NCI-H2107 treated with DMSO at 0.1 percent for 48 hours (cell line): ENCODE measurements around the gene TMBIM1.

Experiments used
- DNase-seq: peaks from one replicate; lab custom pipeline; 2025; ENCODE audit not compliant: unreplicated experiment; lab: John Stamatoyannopoulos, UW

Gene TMBIM1, protein sequence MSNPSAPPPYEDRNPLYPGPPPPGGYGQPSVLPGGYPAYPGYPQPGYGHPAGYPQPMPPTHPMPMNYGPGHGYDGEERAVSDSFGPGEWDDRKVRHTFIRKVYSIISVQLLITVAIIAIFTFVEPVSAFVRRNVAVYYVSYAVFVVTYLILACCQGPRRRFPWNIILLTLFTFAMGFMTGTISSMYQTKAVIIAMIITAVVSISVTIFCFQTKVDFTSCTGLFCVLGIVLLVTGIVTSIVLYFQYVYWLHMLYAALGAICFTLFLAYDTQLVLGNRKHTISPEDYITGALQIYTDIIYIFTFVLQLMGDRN

DNA sequence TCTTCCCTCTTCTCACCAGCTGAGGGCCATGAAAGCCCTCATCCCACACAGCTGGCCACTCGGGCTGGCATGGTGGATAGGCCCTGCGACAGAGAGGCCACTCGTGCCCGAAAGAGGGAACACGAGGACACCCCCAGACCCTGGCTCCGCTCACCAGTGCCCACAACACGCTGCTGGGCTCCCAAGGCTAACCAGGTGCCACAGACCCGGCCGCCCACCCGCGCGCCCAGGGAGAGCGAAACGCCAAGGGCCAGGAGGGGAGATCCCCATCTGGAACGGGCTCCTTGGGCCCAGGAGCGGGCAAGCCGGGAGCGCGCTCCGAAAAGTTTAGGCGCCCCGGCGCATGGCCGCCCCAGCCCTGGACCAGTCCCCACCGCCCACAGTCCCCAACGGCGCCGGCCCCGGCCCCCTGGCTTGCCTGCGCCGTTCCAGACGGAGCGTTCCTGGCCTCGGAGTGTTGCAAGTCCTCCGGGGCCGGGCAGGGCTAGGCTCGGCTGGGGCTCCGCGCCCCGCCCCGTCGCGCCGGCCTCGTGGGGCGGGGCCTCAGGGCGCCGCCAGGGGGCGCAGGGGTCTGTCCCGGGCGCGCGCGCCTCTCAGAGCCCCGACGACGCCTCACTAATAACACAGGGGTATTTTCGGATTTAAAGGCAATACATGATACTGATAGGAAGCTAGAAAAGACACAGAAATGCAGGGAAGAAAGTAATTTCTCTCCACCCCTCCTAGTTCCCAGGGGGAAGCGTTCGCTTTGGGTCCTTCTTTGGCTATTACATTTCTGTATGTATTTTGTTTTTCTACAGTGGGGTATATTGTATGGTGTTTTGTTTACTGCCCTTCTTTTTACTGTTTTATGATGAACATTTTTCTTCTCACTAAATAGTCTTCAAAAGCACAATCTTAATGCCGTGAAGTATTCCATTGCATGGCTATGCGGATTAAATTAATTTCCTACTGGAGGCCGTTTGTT is at the start of gene TMBIM1:
TMBIM1 (minus strand) TSS at position 456 of the 967 bp plus-strand sequence. CDS start 10,362 bp downstream, outside the sequence.
- no peak for DNase-seq

DNA sequence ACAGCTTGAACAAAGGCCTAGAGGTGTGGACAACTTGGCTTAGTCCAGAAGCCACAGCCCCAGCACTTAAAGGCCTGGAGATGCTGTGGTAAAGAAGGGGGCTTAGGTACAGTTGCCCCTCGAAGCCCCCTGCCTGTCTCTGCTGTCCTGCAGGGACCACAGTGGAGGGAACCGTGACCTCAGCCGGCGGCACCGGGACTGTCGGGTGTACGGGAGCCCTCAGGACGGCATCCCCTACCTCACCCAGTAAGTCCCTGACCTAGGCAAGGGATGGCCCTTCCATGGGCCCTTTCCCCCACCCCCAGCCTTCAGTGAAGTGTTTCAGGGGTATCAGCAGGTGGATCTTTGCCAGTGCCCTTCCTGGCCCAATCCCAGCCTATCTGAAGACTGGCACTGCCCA is 49.1 kb upstream of the TMBIM1 start:
- no peak for DNase-seq

DNA sequence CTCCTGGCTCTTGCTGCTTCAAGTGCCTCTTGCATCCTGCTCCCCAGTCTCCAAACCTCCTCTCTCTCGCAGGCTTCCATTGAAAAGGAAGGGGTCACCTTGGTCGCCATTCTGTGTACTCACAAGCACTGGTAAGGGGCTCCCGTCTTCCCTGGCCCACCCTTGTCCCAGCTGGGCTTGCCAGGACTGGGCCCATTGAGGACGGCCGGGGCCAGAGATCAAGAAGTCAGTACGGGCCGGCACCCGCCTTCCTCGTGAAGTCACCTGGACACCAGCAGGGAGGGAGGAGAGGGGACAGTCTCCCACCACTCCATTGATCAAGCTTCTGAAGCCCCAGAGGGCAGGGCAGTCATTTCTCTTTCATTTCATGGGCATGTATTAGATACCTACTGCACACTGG is 48.4 kb upstream of the TMBIM1 start:
- no peak for DNase-seq

DNA sequence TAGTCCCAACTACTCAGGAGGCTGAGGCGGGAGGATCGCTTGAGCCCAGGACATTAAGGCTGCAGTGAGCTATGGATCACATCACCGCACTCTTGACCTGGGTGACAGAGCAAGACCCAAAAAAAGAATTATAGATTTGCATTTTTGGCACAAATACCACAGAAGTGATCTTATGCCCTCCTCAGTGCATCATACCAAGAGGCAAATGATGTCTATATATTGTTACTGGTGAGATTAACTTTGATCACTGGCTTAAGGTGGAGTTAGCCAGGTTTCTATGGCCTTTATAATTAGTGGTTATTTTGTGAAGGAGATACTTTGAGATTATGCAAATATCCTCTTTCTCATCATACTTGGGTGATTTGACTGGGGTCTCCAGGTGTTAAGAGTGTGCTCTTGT is 42.2 kb upstream of the TMBIM1 start:
- no peak for DNase-seq

DNA sequence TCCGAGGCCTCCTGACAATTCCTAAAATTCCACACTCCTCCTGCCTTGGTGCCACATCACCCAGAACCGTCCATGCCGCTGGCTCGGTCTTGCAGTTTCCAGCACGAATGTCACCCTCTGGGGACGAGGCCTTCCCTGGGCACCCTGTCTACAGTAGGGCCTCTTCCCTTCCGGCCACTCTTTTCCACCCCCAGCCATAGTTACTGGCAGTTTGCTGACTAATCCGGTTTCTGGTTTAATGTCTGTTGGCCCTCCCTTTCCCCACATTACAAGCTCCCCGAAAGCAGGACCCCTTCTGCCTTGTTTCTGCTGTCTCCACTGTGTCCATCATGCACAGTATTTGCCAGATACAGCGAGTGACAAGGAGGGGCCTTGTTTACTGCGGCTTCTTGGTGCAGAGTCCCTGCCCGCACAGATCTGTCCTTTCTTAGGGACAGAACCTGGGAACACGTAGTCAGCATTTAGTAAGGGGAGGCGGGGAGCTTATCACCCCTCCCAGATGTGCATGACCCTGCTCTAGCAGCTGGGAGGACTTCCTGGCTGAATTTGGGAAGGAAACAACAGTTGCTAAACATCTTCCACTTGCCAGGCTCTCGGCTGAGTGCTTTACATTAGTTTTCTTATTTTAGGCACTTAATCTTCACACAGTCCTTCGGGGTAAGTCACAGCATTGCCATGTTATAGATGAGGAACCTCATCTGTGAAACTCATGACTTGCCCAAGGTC is 40.8 kb upstream of the TMBIM1 start:
- DNase-seq, result no peak

DNA sequence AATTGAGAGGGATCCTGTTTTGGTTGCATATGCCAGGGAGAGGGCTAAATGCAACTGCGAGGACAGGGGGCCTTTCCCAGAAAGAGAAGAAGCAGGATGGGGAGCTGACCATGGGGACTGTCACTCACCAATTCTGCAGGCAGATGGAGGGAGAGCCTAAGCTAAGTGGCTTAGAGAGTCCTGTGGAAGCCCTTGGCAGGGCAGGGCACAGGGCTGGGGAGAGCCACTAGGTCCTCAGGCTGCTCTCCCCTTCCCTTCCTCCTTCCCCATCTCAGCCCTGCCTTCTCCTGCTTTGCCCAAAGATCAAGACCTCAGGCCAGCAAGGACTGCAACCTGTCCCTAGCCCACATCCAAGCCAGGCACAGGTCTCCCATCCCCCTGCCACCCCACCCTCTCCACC is 40.0 kb upstream of the TMBIM1 start:
- DNase-seq, result no peak

DNA sequence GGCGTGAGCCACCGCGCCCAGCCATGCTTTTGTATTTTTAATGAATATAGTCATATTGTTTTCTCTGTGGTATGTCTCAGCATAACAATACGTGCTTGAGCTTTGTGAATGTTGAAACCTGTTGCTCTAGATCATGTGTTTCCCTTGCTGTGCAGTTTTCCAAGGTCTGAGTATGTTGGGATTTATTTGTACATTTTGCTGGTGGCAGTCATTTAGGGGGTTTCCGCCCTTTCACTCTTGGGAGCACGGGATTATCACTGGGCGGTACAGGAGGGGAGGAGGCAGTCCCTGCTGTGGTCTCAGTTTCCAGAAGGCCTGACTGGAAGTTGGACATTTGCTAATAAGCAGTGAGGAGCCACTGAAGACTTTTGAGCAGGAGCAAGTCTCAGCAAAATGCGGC is 39.4 kb upstream of the TMBIM1 start:
- no peak for DNase-seq

DNA sequence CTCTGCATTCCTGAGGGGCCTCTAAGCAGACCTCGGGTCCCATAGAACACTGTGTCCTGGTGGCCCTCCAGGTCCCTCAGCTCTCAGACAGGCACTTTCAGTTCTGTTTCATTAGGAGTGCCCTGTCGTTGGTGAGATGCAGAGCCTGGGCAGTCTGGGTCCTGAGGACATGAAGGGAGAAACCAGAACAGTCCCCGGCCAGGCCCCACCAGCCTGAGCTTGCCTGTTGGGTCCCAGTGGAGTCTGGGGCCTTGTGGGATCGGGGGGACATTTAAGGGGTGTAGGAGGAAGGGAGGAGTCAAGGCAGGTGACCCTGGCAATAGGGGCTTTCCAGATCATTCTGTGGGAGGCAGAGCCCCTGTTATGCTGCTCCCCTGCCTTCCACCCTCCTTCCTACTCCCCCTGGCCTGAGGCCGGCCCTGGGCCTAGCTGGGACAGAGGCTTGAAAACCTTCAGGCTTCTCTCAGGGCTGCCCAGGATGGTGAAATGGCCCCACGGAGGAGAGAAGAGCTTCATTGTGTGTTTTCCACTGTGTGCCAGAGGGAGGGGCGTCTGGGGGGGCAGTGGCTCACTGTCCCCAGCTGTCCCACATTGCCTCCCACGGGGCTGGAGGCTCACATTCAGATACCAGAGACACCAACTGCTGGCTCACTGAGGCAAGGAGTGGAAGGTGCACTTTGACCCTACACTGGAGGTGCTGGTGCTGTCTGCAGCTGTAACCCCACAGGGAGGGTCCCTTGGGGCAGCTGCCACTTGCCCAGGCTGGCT is 37.7 kb upstream of the TMBIM1 start:
- no peak for DNase-seq

DNA sequence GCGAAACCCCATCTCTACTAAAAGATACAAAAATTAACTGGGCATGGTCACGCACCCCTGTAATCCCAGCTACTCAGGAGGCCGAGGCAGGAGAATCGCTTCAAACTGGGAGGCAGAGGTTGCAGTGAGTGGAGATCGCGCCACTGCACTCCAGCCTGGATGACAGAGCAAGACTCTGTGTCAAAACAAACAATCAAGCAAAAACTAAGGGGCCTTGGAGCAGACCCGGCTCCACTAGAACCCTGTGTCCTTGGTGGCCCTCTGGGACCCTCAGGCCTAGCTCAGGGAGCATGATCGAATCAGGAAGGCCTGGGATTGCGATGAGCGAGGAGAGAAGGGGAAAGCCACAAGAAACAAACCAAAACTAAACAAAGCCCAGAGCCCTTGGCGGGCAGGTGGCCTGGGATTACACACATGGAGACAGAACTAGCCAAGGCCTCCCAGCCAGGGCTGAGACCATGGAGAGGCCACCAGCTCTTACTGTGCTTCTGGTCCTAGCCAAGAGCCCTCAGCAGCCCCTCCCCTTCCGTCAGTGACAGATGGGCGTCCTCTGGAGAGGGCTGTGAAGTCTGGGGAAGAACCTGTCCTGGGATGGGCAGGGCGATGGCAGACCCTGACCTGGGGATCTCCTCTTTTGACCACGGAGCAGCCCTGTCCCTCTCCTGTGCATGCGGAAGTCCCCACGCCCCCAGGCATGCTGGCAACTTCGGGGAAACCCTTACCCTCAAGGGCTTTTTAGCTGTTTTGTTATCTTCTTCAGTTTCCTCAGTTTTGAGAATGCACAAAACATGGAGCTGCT is 36.9 kb upstream of the TMBIM1 start:
- DNase-seq, result no peak

DNA sequence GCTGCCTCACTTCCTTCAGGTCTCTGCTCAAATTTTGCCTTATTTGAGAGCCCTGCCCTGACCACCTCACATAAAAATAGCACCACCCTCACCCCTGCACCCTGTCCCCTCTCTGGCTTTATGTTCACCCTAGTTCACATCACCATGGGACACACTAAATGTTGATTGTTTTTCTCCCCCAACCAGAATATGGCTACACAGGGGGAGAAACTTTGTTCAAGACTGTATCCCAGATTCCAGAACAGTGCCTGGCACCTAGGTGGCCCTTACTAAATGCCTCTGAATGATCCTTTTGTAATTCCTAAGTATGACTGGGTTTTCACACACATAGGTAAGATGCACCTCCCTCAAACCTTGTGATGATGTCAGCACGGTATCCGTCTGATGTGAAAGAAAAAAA is 36.0 kb upstream of the TMBIM1 start:
- no peak for DNase-seq

DNA sequence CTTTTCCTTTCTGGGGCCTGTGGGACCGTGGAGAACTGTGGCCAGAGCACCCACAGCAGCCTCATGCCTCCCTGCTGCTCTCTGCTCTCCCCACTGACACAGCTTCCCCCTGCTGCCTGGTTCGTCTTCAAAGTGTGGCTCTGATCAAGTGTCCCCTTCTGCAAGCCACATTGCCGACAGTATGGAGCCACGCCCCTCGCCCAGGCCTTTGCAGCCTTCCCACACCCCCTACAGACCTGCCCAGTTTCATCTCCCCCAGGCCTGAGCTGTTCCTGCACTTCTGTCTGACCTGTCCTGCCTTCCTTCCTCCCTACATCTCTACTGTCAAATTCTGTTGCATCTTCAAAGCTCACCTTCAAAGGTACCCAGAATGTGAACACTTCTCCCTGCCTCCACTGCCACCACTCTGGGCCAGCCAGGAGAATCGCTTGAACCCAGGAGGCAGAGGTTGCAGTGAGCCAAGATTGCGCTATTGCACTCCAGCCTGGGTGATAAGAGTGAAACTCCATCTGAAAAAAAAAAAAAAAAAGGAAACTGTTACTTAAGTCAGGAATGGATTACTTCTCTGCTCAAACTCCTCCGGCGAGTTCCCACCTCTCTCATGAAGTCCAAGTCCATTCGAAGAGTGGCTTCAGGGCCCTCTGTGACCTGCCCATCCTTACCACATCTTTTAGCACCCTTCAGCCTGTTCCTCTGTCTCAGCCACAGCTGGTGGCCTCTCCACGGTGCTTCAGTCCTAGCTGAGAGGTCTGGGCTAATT is 35.3 kb upstream of the TMBIM1 start:
- DNase-seq, result no peak

DNA sequence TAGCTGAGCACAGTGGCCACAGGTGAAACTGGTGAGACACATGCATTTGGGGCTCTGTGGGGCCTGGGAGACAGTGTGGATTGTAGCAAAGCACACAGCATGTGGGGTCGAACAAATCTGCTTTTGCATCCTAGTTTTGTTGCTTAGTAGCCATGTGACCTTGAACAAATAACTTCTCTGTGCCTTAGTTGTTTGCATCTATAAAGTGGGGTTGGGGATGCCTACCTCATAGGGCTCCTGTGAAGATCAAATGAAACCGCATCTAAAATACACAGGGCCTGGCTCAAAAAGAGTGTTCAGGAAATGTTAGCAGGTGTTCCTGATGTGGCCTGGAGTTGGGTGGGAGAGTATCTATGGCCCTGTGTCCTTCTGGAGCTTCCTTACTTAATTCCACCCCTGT is 34.0 kb upstream of the TMBIM1 start:
- no peak for DNase-seq

DNA sequence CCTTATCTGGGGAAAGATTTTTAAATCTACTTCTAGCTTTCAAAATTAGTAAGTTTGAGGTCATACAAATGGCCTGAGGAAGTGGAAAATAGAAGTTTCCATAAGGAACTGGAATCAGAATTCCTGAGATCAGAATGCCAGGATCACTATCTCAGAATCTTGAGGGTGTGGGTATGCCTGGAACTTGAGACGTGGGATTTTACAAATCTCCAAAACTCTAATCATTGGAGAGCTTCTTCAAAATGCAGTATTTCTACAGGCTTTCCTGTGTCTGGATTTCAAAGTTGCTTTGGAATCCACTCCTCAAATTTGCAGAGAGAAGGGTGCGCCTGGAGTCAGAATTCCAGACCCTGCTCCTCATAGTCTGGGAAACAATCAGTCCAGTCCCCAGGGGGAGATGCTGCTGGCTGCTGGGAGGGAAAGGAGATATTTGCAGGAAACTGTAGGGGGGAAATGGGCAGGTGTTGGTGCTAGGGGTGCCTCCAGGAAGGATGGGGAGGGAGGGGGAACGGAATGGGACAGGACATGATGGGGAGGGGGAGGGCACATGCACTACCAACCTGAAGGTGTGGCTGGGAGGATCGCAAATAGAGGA is 33.4 kb upstream of the TMBIM1 start:
- DNase-seq, result no peak

DNA sequence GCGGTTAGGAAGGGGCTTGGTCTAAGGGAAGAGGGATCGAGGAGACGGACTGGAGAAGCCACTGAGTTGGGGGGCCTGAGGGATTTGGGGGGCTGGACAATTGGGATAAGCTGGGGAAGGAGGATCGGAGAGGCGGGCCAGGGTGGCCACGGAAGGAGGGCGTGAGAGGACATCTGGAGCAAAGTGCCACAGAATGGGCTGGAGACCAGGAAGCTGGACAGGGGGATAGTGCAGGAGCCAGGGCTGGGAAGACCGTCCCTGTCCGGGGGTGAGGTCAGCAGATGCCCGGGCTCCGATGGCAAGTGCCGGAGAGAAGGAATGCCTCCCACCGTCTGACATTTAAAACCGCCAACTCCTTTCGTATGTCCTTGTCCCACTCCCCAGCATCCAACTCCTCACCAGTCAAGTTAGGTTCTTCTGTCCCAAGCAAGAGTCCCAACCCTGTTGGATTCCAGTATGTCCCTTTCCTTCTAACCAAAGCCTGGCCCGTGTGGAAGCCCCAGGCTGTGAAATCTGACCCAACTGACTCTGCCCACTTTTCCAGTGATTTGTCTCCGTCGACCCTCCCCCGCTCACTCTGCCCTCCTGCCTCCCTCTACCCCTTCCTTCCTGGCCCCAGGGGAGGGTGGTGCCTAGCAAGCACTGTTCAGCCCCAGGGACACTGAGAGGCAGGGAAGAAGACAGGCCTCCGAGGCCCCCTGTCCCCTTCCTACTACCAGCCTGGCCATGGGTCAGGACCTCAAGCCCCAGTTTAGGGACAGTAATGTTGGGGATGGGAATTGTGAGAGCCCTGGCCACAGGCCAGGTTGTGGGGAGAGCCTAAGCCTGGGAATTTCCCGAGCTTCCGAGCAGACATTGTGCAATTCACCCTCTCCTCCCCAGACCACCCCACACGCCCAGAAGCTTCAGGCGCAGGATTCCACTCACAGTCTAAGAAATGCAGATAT is 31.5 kb upstream of the TMBIM1 start:
- peak; percentile 6 for DNase-seq

DNA sequence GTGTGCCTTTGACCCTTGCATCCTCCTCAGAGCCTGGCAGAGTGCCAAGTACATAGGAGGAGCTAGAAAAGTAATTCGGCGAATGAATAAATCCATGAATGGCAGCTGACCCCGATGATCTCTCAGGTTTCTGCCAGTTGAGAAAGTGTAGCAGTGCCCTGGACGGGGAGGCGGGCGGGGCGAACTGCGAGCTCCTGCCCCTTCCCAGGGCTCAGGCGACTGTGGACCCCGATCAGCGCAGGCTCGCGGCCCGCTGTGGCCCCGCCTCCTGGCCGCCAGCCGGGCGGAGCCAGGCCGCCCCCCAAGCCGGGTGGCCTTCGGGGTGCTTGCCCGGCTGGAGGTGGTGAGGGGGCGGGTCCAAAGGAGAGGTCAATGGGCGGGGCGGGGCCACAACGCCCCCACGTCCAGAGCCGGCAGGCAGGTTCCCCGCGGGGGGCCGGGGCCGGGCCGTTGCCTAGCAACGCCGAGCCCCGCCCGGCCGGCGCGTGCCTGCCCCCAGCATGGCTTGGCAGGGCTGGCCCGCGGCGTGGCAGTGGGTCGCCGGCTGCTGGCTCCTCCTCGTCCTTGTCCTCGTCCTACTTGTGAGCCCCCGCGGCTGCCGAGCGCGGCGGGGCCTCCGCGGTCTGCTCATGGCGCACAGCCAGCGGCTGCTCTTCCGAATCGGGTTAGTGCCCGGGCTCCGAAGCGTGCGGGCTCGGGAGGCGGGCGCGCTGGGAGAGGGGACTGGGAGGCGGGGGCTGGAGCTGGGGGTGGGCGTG is 30.6 kb upstream of the TMBIM1 start:
- peak; percentile 8 for DNase-seq

DNA sequence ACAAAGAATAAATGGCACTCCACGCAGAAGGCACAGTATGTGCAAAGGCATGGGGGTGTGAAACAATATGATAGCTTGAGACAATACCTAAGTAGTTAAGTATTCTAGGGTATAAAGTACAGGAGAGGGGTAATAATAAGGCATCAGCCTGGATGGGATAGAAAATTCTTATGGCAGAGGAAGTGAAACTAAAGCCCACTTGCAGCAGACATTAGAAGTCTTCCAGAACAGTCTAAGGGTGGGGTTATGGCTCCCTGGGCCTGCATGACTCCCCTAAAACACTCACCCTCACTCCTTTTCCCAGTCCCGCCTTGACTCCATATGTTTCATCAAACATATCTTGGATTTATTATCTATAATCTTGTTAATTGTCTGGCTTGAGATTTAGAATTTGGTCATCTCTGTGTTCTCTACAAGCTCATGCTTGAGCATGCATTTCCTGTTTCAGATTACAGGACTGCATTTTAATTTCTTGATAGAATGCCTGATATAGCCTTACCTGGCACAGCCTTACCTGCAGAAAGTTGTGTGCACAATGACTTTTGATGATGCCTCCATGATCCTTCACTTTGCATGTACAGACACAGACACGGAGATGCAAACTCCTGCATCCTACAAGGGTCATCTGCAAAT is 28.5 kb upstream of the TMBIM1 start:
- no peak for DNase-seq
